Measurements from ENCODE around the gene PAQR5. TPM values are rescaled to one million over a fixed set of nuclear protein-coding genes. Genes with fewer than 3 reads are reported as not detected.

PAQR5 gene
- polyA plus RNA-seq, 1 donor: 0.37 TPM

Other genes starting within 250 kb of the PAQR5 start
- 27.4 TPM for gene GLCE, start 138.3 kb upstream of the PAQR5 start, polyA plus RNA-seq (ENCODE audit: insufficient read length)
- gene KIF23, start 115.4 kb downstream of the PAQR5 start, polyA plus RNA-seq (ENCODE audit: insufficient read length): 14.2 TPM
- 3,818 TPM for gene RPLP1, start 153.9 kb downstream of the PAQR5 start, polyA plus RNA-seq (ENCODE audit: insufficient read length)